ENCODE results near the gene APBA2. TPM values are rescaled to one million over a fixed set of nuclear protein-coding genes. Genes with fewer than 3 reads are reported as not detected.
"Not testable (repeated sequence)": the region's sequence is repeated elsewhere in the genome, so short reads cannot be mapped to it uniquely, and the experiment has no call there.

Gene APBA2
- total RNA-seq, 2 donors from 2014 or later: 11.8 to 16.4 TPM

GRCh38 chr15:29159771-29160455 lies 274.1 kb downstream of the APBA2 start:
- DNase-seq (ENCODE audit: low spot score in 2 of 2) (no peak), ATAC-seq (no peak)
- Mint-ChIP-seq H3K9me3 (peaks cover 9 to 12% of the 10 kb centered on the region in 2 donors), H3K27ac (no peak overlapping the region), H3K36me3 (peaks cover 13 to 20% of the 10 kb centered on the region in 2 donors)

GRCh38 chr15:29162411-29162810 lies 276.6 kb downstream of the APBA2 start:
- DNase-seq (ENCODE audit: low spot score in 2 of 2) (no peak), ATAC-seq (no peak)
- H3K36me3 Mint-ChIP-seq: peaks cover 13 to 20% of the 10 kb centered on the region in 2 donors
- H3K27ac Mint-ChIP-seq: no peak overlapping the region
- peaks cover 9 to 12% of the 10 kb centered on the region in 2 donors for H3K9me3 Mint-ChIP-seq

- not testable (repeated sequence) for ATAC-seq; DNase-seq (ENCODE audit: low spot score in 2 of 2); H3K9me3 Mint-ChIP-seq; H3K27ac Mint-ChIP-seq
- peaks cover 4 to 11% of the 10 kb centered on the region in 2 donors for H3K36me3 Mint-ChIP-seq
These were observed 281.3 kb downstream of the APBA2 start for GRCh38 chr15:29167122-29167521.

Other genes starting within 250 kb of the APBA2 start
- gene GOLGA8M, start 173.6 kb upstream of the APBA2 start, total RNA-seq: 1 to 10 TPM; 1.3 to 2.3 TPM
- gene GOLGA6L7, start 37.3 kb upstream of the APBA2 start, total RNA-seq: not detected

All from activated naive CD4-positive, alpha-beta T cell treated with anti-CD3 and anti-CD28 coated beads, Interleukin-2, amount 50 U/mL, for 72 hours (primary cell).